Liver (tissue), 9 donors: ENCODE data around the gene NRG2. TPM values are rescaled to one million over a fixed set of nuclear protein-coding genes. Genes with fewer than 3 reads are reported as not detected.

Experiments
- DNase-seq: peaks from one replicate; pipeline ENCODE4 v3.0.0-alpha.2; 2017; ENCODE audit warnings: low spot score
- H3K27ac ChIP-seq, 2 donors: one replicate each; pipeline ENCODE4 v1.7.0; 2013; ENCODE audit warnings: inconsistent platforms in 2 of 2, low read length in 2 of 2, control low read depth in 1 of 2, low read depth in 1 of 2, mild to moderate bottlenecking in 1 of 2
- H3K27me3 ChIP-seq, 4 donors: one replicate each; pipeline versions ENCODE4 v1.6.1 to v1.7.0; 2013; ENCODE audit warnings: low read length in 3 of 4, inconsistent platforms in 1 of 4, mild to moderate bottlenecking in 1 of 4, moderate library complexity in 1 of 4; ENCODE audit not compliant: control insufficient read depth in 4 of 4, insufficient read depth in 4 of 4
- H3K36me3 ChIP-seq, 4 donors: one replicate each; pipeline versions ENCODE4 v1.6.1 to v1.7.0; 2013; ENCODE audit warnings: low read length in 3 of 4, mild to moderate bottlenecking in 3 of 4, low read depth in 1 of 4, moderate library complexity in 1 of 4; ENCODE audit not compliant: control insufficient read depth in 4 of 4, insufficient read depth in 3 of 4
- H3K4me1 ChIP-seq, 4 donors: one replicate each; pipeline versions ENCODE4 v1.6.1 to v1.7.0; 2013; ENCODE audit warnings: low read length in 3 of 4, mild to moderate bottlenecking in 3 of 4, moderate library complexity in 1 of 4; ENCODE audit not compliant: control insufficient read depth in 4 of 4, insufficient read depth in 4 of 4
- H3K4me3 ChIP-seq, 3 donors: one replicate each; pipeline versions ENCODE4 v1.6.1 to v1.7.0; 2013; ENCODE audit warnings: low read length in 3 of 3, control low read depth in 1 of 3, low read depth in 1 of 3, mild to moderate bottlenecking in 1 of 3
- H3K9ac ChIP-seq, 2 donors: one replicate each; pipeline ENCODE4 v1.7.0; 2013; ENCODE audit warnings: low read length in 2 of 2, mild to moderate bottlenecking in 2 of 2, moderate library complexity in 2 of 2, control low read depth in 1 of 2, low read depth in 1 of 2
- H3K9me3 ChIP-seq, 4 donors: one replicate each; pipeline versions ENCODE4 v1.6.1 to v1.7.0; 2013; ENCODE audit warnings: low read length in 3 of 4; ENCODE audit not compliant: control insufficient read depth in 4 of 4
- ATF3 ChIP-seq: IDR thresholded peaks from 2 replicates; pipeline ENCODE4 v1.6.1; 2016; ENCODE audit warnings: antibody characterized with exemption
- CTCF ChIP-seq: fragments of 150-350 bp; IDR thresholded peaks from 2 replicates; pipeline ENCODE4 v1.5.1; 2017; ENCODE audit warnings: improper control_type of control experiment, low read depth, low read length; ENCODE audit not compliant: missing input control
- FOXA2 ChIP-seq: IDR thresholded peaks from 2 replicates; pipeline ENCODE4 v1.6.1; 2016; ENCODE audit warnings: antibody characterized with exemption
- GABPA ChIP-seq, 2 donors: IDR thresholded peaks in 1 of 2; conservative IDR thresholded peaks in 1 of 2; 2 replicates each; pipeline ENCODE4 v1.6.1; 2016; ENCODE audit warnings: antibody characterized with exemption in 2 of 2, mild to moderate bottlenecking in 1 of 2, moderate library complexity in 1 of 2
- HNF4A ChIP-seq, 2 donors: conservative IDR thresholded peaks; 2 replicates each; pipeline ENCODE4 v1.6.1; 2016; ENCODE audit warnings: antibody characterized with exemption in 2 of 2, mild to moderate bottlenecking in 2 of 2
- HNF4G ChIP-seq: IDR thresholded peaks from 2 replicates; pipeline ENCODE4 v1.6.1; 2016; ENCODE audit warnings: antibody characterized with exemption
- JUND ChIP-seq, 2 donors: IDR thresholded peaks; 2 replicates each; pipeline ENCODE4 v1.6.1; 2016; ENCODE audit warnings: antibody characterized with exemption in 2 of 2
- MAX ChIP-seq: IDR thresholded peaks from 2 replicates; pipeline ENCODE4 v1.6.1; 2016; ENCODE audit warnings: antibody characterized with exemption
- NR2F2 ChIP-seq: IDR thresholded peaks from 2 replicates; pipeline ENCODE4 v1.6.1; 2016; ENCODE audit warnings: antibody characterized with exemption
- RAD21 ChIP-seq, 2 donors: IDR thresholded peaks; 2 replicates each; pipeline ENCODE4 v1.6.1; 2016; ENCODE audit warnings: antibody characterized with exemption in 2 of 2, mild to moderate bottlenecking in 2 of 2
- REST ChIP-seq: IDR thresholded peaks from 2 replicates; pipeline ENCODE4 v1.6.1; 2016; ENCODE audit warnings: antibody characterized with exemption, mild to moderate bottlenecking
- RXRA ChIP-seq, 2 donors: IDR thresholded peaks; 2 replicates each; pipeline ENCODE4 v1.6.1; 2017 to 2018; ENCODE audit warnings: antibody characterized with exemption in 2 of 2, mild to moderate bottlenecking in 1 of 2
- SP1 ChIP-seq: IDR thresholded peaks from 2 replicates; pipeline ENCODE4 v1.6.1; 2018; ENCODE audit warnings: antibody characterized with exemption, mild to moderate bottlenecking
- TAF1 ChIP-seq: conservative IDR thresholded peaks from 2 replicates; pipeline ENCODE4 v1.6.1; 2016; ENCODE audit warnings: antibody characterized with exemption, mild to moderate bottlenecking
- YY1 ChIP-seq: IDR thresholded peaks from 2 replicates; pipeline ENCODE4 v1.6.1; 2016; ENCODE audit warnings: antibody characterized with exemption, mild to moderate bottlenecking
- ZBTB33 ChIP-seq: IDR thresholded peaks from 2 replicates; pipeline ENCODE4 v1.6.1; 2016; ENCODE audit warnings: antibody characterized with exemption
- WGBS: extraction: QIAGEN DNeasy Blood & Tissue Kit; methylation state at CpG from one replicate; pipeline ENCODE4 v1.1.7; 2013; 5-methylcytosine and 5-hydroxymethylcytosine counted together
- polyA plus RNA-seq, 2 donors: library from polyadenylated mRNA; stranded (reverse) in 1 of 2; unstranded in 1 of 2; fragments of 200-250 nt in 1 of 2; fragments of >200 nt in 1 of 2; fragmentation: Nextera tagmentation in 1 of 2; extraction: Ambion mirVana in 1 of 2; gene quantifications; one replicate each; pipeline versions ENCODE4 v1.2.1 to v1.2.3, GENCODE V29; 2013 to 2015
- total RNA-seq, 2 donors: library from RNA; depleted of rRNA; stranded (reverse); fragments of >200 nt; gene quantifications; one replicate each; pipeline ENCODE4 v1.2.3, GENCODE V29; 2014
- donor health status: healthy.
- donor health status: healthy.
- donor health status: healthy.
- donor health status: healthy.
- donor health status: healthy.

NRG2 gene
- total and polyA plus RNA-seq, 4 donors: 0.07 to 0.08 TPM; not detected in 2

GRCh38 chr5:140084541-140084940 is 41.4 kb upstream of the NRG2 start:
- H3K4me1 ChIP-seq: no peaks in the 10 kb centered on the region
- H3K4me3 ChIP-seq: no peak overlapping the region
- no peak overlapping the region for H3K27ac ChIP-seq
- H3K36me3 ChIP-seq: no peaks in the 10 kb centered on the region
- H3K27me3 ChIP-seq: no peaks in the 10 kb centered on the region
- TF ChIP-seq JUND (IDR thresholded peaks at IDR 0.05) (no peak), RXRA (IDR thresholded peaks at IDR 0.05) (no peak), ZBTB33 (no peak), YY1 (no peak), NR2F2 (no peak), FOXA2 (no peak), HNF4A (conservative IDR thresholded peaks at IDR 0.05) (no peak), GABPA (IDR thresholded peaks at IDR 0.05 in 1 of 2, conservative IDR thresholded peaks at IDR 0.05 in 1 of 2) (no peak), TAF1 (no peak), MAX (no peak), HNF4G (no peak), REST (no peak), CTCF (no peak)
- no peaks in the 10 kb centered on the region for H3K9me3 ChIP-seq
- DNase-seq: no peak
- 63% methylated on average over 4 of the region's 4 CpGs for WGBS
- H3K9ac ChIP-seq: no peak overlapping the region

- no peaks in the 10 kb centered on the region for H3K36me3 ChIP-seq
- H3K4me1 ChIP-seq: no peaks in the 10 kb centered on the region
- H3K27me3 ChIP-seq: no peaks in the 10 kb centered on the region
- no peak overlapping the region for H3K4me3 ChIP-seq
- WGBS: 98% methylated on average over 1 of the region's 1 CpG
- H3K27ac ChIP-seq: no peak overlapping the region
- no peak for DNase-seq
- H3K9ac ChIP-seq: no peak overlapping the region
- TF ChIP-seq TAF1 (no peak), SP1 (no peak), YY1 (no peak), GABPA (IDR thresholded peaks at IDR 0.05 in 1 of 2, conservative IDR thresholded peaks at IDR 0.05 in 1 of 2) (no peak), JUND (IDR thresholded peaks at IDR 0.05) (no peak), RAD21 (IDR thresholded peaks at IDR 0.05) (no peak), ZBTB33 (no peak), ATF3 (no peak), MAX (no peak), CTCF (no peak)
- no peaks in the 10 kb centered on the region for H3K9me3 ChIP-seq
Measured at GRCh38 chr5:140083650-140084049, 40.6 kb upstream of the NRG2 start.
